Esophagus squamous epithelium (tissue), 4 donors: Measurements from ENCODE around the gene USP6.

Source experiments
- CTCF ChIP-seq, 6 experiments: fragments of 450-650 bp in 4 of 6; fragments of 200-600 bp in 2 of 6; sonication (generic) in 2 of 6; IDR thresholded peaks; one replicate each; pipeline ENCODE4 v1.5.1; 2016 to 2019; ENCODE audit warnings: antibody characterized with exemption in 6 of 6, mild to moderate bottlenecking in 4 of 6, moderate library complexity in 4 of 6
- POLR2A ChIP-seq, 4 donors: fragments of 450-650 bp; IDR thresholded peaks; one replicate each; pipeline ENCODE4 v1.6.1; 2017; ENCODE audit warnings: antibody characterized with exemption in 4 of 4, mild to moderate bottlenecking in 4 of 4, moderate library complexity in 3 of 4

- TF ChIP-seq POLR2A (IDR thresholded peaks at IDR 0.05) (no peak), CTCF (IDR thresholded peaks at IDR 0.05) (no peak)
These were observed 23.6 kb downstream of the USP6 start for GRCh38 chr17:5139458-5139732.
